Activated T-helper 1 cell treated with anti-CD3 and anti-CD28 coated beads, Interleukin-12 subunit alpha, Interleukin-12 subunit beta, Interleukin-2, Interleukin-4 antibody, amounts not matched to agents 30 ng/mL and 10 ng/mL and 1 ng/mL, durations not matched to agents 14 hours and 24 hours and 36 hours (primary cell): ENCODE measurements around the gene LTBP1. TPM values are rescaled to one million over a fixed set of nuclear protein-coding genes. Genes with fewer than 3 reads are reported as not detected.

ENCODE experiments used
- DNase-seq: peaks from one replicate; pipeline ENCODE4 v3.0.0; 2021; ENCODE audit warnings: low spot score
- H3K27ac Mint-ChIP-seq: one replicate; pipeline ENCODE4 v1.8.0; 2021; ENCODE audit warnings: mild to moderate bottlenecking, mixed read lengths
- H3K27me3 Mint-ChIP-seq: one replicate; pipeline ENCODE4 v1.8.0; 2022; ENCODE audit warnings: mild to moderate bottlenecking, moderate library complexity, mixed read lengths; ENCODE audit not compliant: insufficient read depth
- H3K36me3 Mint-ChIP-seq: one replicate; pipeline ENCODE4 v1.8.0; 2021; ENCODE audit warnings: low read depth, mixed read lengths
- H3K4me1 Mint-ChIP-seq: one replicate; pipeline ENCODE4 v1.8.0; 2021; ENCODE audit warnings: low read depth, mixed read lengths
- H3K4me3 Mint-ChIP-seq: one replicate; pipeline ENCODE4 v1.8.0; 2021; ENCODE audit warnings: mild to moderate bottlenecking, moderate library complexity, mixed read lengths
- H3K9me3 Mint-ChIP-seq: one replicate; pipeline ENCODE4 v1.8.0; 2021; ENCODE audit warnings: mixed read lengths
- intact Hi-C: fragments of 100-400 bp; cut with micrococcal nuclease; formaldehyde crosslinking; loops from one replicate; pipeline ENCODE4 v1.15.1; 2024
- total RNA-seq: library from RNA; stranded (reverse); gene quantifications from 2 replicates; pipeline ENCODE4 v1.2.3, GENCODE V29; 2022

LTBP1 gene
- total RNA-seq, 1 donor from 2014 or later = 0.26 TPM

DNA sequence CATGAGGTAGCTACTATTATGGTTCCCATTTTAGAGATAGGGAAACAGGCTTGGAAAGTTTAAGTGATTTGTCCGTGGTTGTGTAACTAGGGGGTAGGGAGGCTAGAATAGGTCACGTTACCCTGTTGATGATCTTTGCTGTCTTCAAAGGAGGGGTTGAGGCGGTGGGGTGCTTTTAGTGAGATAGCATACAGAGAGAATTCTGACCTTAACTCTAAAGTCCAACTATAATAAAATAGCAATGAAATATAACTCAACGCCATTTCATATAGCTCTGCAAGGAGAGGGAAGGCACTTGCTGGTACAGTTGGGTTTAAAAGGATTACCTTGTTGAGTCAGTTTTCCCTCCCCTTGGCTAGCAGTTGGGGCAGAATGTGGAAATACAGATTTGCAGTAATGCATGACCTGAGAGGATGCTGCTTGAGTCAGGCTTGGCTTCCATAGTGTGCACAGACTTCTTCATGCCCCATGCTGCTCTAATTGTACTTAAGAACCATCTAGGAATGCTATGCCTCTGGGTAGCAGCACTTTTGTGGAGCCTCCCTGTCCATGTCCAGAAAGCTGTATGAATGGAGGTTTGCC lies 143.9 kb downstream of the LTBP1 start:
- Mint-ChIP-seq H3K4me3 (no peak overlapping the region), H3K4me1 (no peaks in the 10 kb centered on the region), H3K27ac (no peak overlapping the region), H3K9me3 (no peaks in the 10 kb centered on the region), H3K27me3 (no peaks in the 10 kb centered on the region), H3K36me3 (no peaks in the 10 kb centered on the region)
- intact Hi-C loops = no loop called here
- DNase-seq = no peak

DNA sequence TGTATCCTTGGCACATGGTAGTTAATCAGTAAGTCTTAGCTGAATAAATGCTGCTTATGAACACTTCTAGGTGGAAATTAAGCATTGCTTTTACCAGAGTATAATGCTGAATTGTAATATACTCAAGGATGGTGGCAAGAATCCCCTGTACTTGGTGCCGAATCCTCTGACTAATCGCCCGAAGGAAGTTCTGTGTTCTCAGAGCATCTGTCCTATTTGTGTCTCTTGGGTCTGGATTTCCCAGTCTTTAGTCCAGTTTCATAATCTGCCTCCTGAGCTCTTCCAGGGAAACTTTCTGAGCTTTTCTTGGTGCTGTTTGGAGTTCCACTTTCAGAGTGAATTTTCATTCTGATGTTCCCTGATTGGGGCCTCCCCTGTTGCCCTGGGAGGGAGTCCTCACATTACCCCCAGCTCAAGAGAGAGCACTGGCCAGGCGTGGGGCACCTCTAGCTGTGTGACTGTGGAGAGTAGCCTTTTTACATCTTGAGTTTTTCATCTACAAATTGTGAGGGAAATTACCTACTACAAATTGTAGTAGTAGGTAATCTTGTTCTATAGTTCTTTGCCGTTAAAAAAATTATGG lies 144.9 kb downstream of the LTBP1 start:
- no peak overlapping the region for H3K27ac Mint-ChIP-seq
- H3K9me3 Mint-ChIP-seq = no peaks in the 10 kb centered on the region
- no peak overlapping the region for H3K4me3 Mint-ChIP-seq
- no peaks in the 10 kb centered on the region for H3K36me3 Mint-ChIP-seq
- peaks cover 3% of the 10 kb centered on the region for H3K27me3 Mint-ChIP-seq
- H3K4me1 Mint-ChIP-seq = no peaks in the 10 kb centered on the region
- DNase-seq = no peak
- intact Hi-C loops = no loop called here

DNA sequence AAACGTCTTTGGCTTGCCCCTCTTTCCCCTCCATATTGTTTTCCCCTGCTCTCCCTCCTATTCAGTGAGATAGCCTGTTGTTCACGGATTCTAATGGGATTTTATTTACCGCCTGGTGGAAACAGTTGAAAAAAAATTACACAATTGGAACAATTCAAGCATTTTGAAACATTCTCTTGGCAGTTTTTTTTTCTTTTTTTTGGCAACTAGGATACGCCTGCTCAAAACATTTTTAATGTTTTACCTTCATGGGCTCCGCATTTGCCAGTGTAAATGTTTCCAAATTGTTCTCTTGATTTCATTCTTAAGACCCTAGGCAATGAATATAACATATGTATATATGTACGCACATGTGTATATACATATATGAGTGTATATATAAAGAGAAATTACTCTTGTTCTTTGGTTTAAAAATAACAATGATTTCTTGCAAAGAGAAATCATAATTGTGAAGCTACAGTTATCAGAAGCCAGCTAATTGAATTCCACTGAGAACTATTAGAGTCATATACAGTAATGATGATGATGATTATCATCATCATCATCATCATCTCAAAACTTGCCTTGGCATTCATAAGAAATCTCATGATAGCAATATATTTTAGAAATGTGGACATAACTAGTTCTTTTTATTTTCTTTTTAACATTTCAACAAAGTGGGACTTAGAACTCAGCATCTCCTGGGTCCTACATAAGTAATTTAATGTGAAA lies 146.7 kb downstream of the LTBP1 start:
- no peaks in the 10 kb centered on the region for H3K9me3 Mint-ChIP-seq
- intact Hi-C loops = no loop called here
- H3K4me3 Mint-ChIP-seq = no peak overlapping the region
- no peaks in the 10 kb centered on the region for H3K36me3 Mint-ChIP-seq
- DNase-seq = no peak
- H3K27ac Mint-ChIP-seq = no peak overlapping the region
- no peaks in the 10 kb centered on the region for H3K4me1 Mint-ChIP-seq
- H3K27me3 Mint-ChIP-seq = peaks cover 3% of the 10 kb centered on the region

- no peaks in the 10 kb centered on the region for H3K36me3 Mint-ChIP-seq
These were observed 147.6 kb downstream of the LTBP1 start for GRCh38 chr2:33094303-33094702.

GRCh38 chr2:33099989-33100388 lies 153.2 kb downstream of the LTBP1 start:
- Mint-ChIP-seq H3K9me3 (no peaks in the 10 kb centered on the region), H3K27ac (no peak overlapping the region), H3K36me3 (no peaks in the 10 kb centered on the region), H3K4me3 (no peak overlapping the region), H3K4me1 (no peaks in the 10 kb centered on the region), H3K27me3 (peaks cover 8% of the 10 kb centered on the region)
- intact Hi-C loops = no loop called here
- DNase-seq = no peak

More at GRCh38 chr2:33094303-33094702, 147.6 kb downstream of the LTBP1 start:
- intact Hi-C loops = no loop called here
- Mint-ChIP-seq H3K4me1 (no peaks in the 10 kb centered on the region), H3K27ac (no peak overlapping the region), H3K4me3 (no peak overlapping the region), H3K27me3 (peaks cover 3% of the 10 kb centered on the region), H3K9me3 (no peaks in the 10 kb centered on the region)
- DNase-seq = no peak

GRCh38 chr2:33100921-33101320 lies 154.2 kb downstream of the LTBP1 start:
- peaks cover 8% of the 10 kb centered on the region for H3K27me3 Mint-ChIP-seq
- no peaks in the 10 kb centered on the region for H3K9me3 Mint-ChIP-seq
- H3K36me3 Mint-ChIP-seq = no peaks in the 10 kb centered on the region
- DNase-seq = no peak
- H3K4me3 Mint-ChIP-seq = no peak overlapping the region
- intact Hi-C loops = no loop called here
- no peak overlapping the region for H3K27ac Mint-ChIP-seq
- no peaks in the 10 kb centered on the region for H3K4me1 Mint-ChIP-seq

GRCh38 chr2:33104052-33104623 lies 157.4 kb downstream of the LTBP1 start:
- Mint-ChIP-seq H3K27me3 (peaks cover 6% of the 10 kb centered on the region), H3K36me3 (no peaks in the 10 kb centered on the region), H3K9me3 (no peaks in the 10 kb centered on the region), H3K4me3 (no peak overlapping the region), H3K27ac (no peak overlapping the region), H3K4me1 (no peaks in the 10 kb centered on the region)
- no peak for DNase-seq
- intact Hi-C loops = no loop called here

DNA sequence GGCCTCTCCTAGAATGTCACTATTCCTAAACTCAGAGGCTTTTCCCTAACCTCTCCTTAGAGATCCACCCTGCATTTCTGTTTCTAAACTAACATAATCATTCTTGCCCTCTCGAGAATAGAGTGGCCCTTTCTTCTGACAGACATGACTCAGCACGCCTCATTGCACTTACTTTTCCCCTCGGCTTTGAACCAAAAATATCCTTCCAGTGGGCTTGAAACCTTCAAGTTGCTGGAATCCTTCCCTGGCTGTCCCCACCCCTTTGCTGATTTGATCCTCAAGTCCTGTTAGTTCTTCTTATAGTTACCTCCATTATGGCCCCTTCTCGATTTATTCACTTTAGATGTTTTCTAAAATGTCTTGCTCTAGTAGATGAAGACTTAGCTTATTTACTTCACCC lies 158.0 kb downstream of the LTBP1 start:
- Mint-ChIP-seq H3K9me3 (no peaks in the 10 kb centered on the region), H3K36me3 (no peaks in the 10 kb centered on the region)

GRCh38 chr2:33106115-33106514 lies 159.4 kb downstream of the LTBP1 start:
- Mint-ChIP-seq H3K9me3 (no peaks in the 10 kb centered on the region), H3K4me1 (no peaks in the 10 kb centered on the region), H3K27me3 (peaks cover 4% of the 10 kb centered on the region), H3K27ac (no peak overlapping the region), H3K36me3 (no peaks in the 10 kb centered on the region), H3K4me3 (no peak overlapping the region)
- intact Hi-C loops = no loop called here
- DNase-seq = no peak

More for the DNA sequence above, 158.0 kb downstream of the LTBP1 start:
- Mint-ChIP-seq H3K4me1 (no peaks in the 10 kb centered on the region), H3K27ac (no peak overlapping the region), H3K4me3 (no peak overlapping the region), H3K27me3 (peaks cover 6% of the 10 kb centered on the region)
- DNase-seq = no peak
- intact Hi-C loops = no loop called here

DNA sequence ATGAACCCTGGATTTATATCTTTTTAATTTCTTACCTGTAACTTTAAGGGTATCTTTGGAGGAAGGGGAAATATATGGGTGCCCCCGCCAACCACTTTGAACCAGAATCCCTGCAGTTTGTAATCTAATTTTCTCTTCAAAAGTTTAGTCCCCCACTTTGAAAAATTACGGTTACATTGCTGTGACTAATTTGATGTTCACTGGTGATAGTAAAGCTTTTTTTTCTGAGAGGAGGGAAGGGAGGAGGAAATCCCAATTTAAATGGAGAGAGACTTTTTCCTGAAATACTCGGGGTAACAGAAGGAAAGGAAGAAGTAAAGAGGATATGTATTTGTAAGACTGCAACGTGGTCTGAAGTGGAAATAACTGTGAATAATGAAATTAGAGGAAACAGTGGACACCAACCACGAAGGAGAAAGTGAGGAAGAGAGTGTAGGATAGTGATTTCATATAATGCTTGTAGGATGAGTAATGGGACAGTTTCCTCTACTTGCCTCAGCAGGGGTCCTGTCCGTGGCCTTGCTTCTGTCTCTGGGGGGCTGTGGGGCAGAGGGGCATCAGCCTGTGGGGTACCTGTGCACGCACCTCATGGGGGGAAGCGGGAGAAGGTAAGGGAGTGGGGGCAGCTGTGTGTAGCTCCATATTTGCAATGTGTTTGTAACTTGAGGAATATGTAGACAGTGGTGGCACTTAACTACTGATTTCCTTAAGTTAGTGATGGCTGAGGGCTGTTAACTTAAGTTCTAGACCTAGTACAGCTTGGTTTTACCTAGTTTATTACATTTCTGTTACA lies 161.1 kb downstream of the LTBP1 start:
- DNase-seq = no peak
- Mint-ChIP-seq H3K36me3 (no peaks in the 10 kb centered on the region), H3K9me3 (no peaks in the 10 kb centered on the region), H3K27ac (no peak overlapping the region), H3K4me1 (no peaks in the 10 kb centered on the region), H3K4me3 (no peak overlapping the region), H3K27me3 (peaks cover 6% of the 10 kb centered on the region)
- intact Hi-C loops = no loop called here

GRCh38 chr2:33108483-33109443 lies 162.0 kb downstream of the LTBP1 start:
- Mint-ChIP-seq H3K9me3 (no peaks in the 10 kb centered on the region), H3K4me1 (no peaks in the 10 kb centered on the region), H3K27ac (no peak overlapping the region), H3K27me3 (peaks cover 6% of the 10 kb centered on the region), H3K4me3 (no peak overlapping the region), H3K36me3 (no peaks in the 10 kb centered on the region)
- DNase-seq = no peak
- intact Hi-C loops = no loop called here

DNA sequence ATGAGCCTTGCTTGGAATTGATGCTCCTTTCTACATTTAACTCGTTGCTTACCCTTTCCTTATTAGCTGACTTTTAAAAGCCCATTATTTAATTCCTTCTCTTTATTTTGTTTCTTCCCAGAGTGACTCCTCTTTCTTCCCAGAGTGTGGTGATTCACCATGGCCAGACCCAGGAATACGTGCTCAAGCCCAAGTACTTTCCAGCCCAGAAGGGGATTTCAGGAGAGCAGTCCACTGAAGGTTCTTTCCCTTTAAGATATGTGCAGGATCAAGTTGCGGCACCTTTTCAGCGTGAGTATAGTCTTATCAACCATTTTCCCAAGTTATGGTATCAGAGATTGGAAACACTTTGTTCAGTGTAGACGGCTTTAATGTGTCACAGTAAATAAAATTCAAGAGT lies 163.7 kb downstream of the LTBP1 start:
- DNase-seq = no peak
- intact Hi-C loops = no loop called here
- Mint-ChIP-seq H3K9me3 (no peaks in the 10 kb centered on the region), H3K4me1 (no peaks in the 10 kb centered on the region), H3K27ac (no peak overlapping the region), H3K27me3 (peaks cover 2% of the 10 kb centered on the region), H3K4me3 (no peak overlapping the region), H3K36me3 (no peaks in the 10 kb centered on the region)
